Activated gamma-delta T cell treated with Interleukin-2 at 50 U/mL for 16 hours (primary cell): ENCODE data around the gene HOXC9.

Experiments used
- DNase-seq: peaks from one replicate; pipeline ENCODE4 v3.0.0-alpha.2; 2020

The HOXC9 gene

GRCh38 chr12:54002915-54003389 lies 3.0 kb downstream of the HOXC9 start:
- no peak for DNase-seq

GRCh38 chr12:54003625-54004024 lies 3.7 kb downstream of the HOXC9 start:
- DNase-seq, result no peak

- no peak for DNase-seq
Observed at GRCh38 chr12:54004063-54004840, 4.3 kb downstream of the HOXC9 start.

GRCh38 chr12:54004841-54005530 lies 5.0 kb downstream of the HOXC9 start:
- no peak for DNase-seq

DNA sequence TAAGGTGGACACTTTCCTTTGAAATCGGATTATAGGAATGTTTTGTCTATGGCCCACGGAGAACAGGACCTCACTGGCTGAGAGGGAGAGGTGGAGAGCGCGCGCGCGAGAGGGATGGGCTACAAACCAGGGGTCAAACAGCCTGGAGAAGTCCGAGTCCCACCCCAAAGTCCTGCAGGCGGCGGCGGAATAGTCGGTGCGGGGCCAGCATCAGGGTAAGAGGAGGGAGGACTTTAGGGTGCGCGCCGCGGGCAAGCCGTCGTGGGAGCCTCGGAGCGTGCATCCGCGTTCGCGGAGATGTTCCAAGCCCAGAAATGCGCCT lies 5.5 kb downstream of the HOXC9 start:
- DNase-seq, result no peak

DNA sequence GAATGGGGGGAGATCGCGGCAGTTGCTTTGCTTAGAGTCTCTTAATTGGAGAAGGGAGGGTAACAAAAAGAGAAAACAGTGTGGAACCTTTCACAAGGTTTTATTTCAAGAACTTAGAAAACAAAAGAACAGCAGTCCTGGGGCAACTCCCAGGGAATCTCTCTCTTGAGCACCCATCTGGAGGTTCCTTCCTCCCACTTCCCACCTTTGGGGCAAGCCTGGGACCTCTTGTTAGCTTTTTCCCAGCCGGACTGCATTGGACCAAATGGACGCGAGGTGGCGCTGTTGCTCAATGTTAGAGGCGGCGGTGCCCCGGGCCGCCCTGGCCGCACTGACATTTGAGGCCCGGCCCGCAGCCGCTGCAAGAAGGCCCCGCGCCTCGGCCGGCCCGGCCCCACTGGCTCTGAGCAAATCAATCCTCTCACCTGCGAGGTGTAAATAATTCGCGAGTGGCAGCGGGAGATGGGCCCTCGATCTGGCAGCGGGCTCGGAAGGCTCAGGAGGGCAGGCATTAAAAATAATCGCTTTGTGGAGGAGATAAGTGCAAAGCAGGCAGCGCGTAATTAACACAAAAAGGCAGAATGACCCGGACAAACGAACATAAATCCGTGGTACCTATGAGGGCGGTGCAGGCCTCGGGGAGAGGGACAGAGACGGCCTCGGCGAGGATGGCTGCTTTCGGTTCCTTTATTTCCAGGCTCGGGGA lies 6.0 kb downstream of the HOXC9 start:
- peak; percentile 84 for DNase-seq

DNA sequence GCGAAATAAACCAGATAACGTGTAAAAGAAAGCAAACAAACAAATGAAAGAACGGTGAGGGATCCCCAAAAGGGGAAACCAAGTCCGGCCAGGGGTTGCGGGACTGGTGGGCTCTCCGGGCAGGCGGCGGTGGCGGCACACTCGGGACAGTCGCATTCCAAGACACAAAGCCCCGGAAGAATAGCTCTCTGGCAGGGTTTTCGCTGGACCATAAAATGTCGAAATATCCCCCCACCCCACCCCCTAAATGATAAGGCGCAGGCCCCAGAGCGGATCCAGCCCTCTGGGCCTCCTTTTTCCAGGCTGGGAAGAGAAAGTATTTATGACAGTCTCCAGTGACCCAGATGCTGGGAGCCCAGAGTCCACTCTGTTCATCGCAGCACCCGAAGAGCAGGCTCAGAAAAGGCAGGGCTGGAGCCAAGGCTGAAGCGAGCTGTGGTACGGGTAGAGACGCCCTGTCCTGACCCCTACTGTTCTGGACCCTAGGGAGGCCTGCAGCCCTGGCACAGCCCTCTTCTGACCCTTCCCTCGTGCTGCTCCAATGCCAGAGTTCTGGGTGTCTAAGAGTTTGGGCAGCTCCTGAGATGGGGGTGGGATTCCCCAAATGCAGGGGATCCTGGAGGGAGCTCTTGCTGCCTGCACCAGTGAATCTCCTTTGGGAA lies 6.7 kb downstream of the HOXC9 start:
- no peak for DNase-seq

DNA sequence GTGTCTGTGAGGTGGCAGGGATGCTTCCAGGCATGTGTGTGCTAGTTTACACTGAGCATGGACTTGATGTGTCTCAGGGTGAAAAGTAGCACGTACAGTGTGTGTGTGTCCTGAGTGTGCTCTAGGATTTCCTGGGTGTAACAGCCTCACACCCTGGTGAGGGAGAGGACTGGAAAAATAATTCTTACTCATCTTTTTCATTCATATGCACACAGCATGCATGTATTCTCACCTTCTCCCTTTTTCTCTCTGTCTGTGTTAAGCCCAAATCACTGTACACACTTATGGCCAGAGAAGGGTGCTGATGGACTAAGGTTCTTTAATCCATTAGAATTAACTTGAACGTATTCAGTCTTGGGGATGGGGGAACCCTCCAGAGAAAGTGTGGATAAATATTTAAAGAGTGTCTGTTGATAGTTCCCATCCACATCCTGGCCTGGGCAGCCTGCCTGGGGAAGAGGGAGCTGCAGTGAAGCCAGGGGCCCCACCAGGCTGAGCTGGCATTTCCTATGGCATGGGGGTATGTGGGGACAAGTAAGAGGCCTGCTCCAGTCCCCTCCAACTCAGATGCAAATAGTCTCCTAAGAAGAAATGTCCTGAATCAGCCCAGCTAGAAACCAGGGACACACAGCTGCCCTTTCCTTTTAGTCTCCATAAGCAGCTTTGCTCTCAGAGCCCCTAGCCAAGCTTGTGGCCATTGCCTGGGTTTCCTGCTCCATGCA lies 7.7 kb downstream of the HOXC9 start:
- no peak for DNase-seq

- no peak for DNase-seq
Observed at GRCh38 chr12:54008260-54008552, 8.2 kb downstream of the HOXC9 start.

- no peak for DNase-seq
Observed at GRCh38 chr12:54009171-54010052, 9.5 kb downstream of the HOXC9 start.

- DNase-seq, result no peak
Observed at GRCh38 chr12:54010053-54010971, 10.4 kb downstream of the HOXC9 start.

- no peak for DNase-seq
Observed at GRCh38 chr12:54010972-54011664, 11.2 kb downstream of the HOXC9 start.

DNA sequence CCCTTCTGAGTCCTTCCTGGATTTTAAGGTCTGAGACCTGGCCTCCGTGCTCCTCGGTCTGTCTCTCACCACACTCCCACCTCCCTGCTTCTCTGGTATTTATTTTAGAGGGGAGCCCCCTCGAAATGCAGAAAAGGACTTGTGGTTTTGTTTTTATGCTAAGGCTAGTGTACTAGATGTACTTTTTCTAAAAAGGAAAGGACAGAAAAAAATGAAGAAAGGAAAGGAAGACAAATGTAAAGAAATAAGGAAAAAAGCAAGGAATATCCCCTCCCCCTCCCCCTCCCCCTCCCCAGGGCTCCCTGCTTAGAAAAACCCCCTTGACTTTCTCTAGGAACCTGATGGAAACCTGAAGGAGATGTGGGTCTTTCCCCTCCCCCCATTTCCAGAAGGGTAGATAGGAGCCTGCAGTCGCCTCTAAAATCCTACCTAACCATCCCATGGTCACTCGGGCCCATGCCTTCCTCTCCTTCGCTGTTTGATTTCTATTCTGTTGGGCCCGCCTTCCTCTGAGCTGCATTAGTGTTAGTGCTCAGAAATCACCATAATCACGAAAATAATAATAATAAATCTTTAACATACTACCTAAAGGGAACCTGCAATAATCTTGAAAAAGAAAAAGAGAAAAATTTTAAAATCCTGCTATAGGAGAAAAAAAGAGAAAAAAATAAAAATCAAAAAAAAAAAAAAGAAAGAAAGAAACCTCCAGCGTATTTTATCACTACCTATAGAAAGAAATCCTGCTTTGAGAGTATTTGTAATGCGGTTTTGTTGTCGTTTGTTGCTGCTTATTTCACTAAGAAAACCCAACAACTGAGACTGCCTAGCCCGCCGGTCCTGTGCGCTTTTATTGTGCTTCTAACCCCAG lies 11.9 kb downstream of the HOXC9 start:
- no peak for DNase-seq

GRCh38 chr12:54012631-54013409 lies 12.9 kb downstream of the HOXC9 start:
- DNase-seq, result no peak

DNA sequence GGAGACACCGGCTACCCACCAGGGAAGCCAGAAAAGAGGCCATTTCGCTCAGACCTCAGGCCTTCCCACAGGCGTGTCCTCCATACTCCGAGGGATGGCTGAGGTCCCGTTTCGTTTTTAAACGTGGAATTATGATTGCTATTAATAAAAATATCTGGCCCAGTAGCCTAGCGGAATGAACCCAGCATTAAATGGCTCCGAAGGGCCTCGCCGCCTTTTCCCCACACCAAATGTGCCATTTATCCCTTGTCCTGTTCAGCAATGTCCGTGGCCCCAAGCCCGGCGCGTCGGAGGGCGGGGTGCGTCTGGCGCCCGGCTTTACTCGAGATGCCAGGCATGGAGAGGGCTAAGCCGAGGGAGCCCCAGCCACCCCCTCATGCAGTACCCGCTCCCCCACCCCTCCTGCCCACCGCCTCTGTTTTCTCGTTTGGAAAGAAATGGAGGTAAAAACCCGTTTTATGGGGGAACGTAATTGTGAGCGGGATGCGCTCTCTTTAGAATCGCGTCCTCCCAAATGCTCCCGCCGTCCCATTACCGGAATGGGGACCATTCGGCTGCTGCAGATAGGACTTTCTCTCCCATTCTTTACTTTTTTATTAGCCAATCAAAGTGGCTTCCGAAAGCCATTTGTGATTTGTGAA lies 14.5 kb downstream of the HOXC9 start:
- no peak for DNase-seq

GRCh38 chr12:54015018-54015931 lies 15.3 kb downstream of the HOXC9 start:
- no peak for DNase-seq

GRCh38 chr12:54016051-54016450 lies 16.1 kb downstream of the HOXC9 start:
- DNase-seq, result no peak
